Measurements from ENCODE around the gene ETHE1. TPM values are rescaled to one million over a fixed set of nuclear protein-coding genes. Genes with fewer than 3 reads are reported as not detected.
"Not testable (repeated sequence)": the region's sequence is repeated elsewhere in the genome, so short reads cannot be mapped to it uniquely, and the experiment has no call there.

ETHE1 gene
- total RNA-seq, 2 experiments from 2014 or later = 90.7 to 91.1 TPM

GRCh38 chr19:43532962-43533545 is 6.1 kb upstream of the ETHE1 start, which contains the start of gene ZNF575:
ZNF575 (plus strand) TSS chr19:43533188; CDS start chr19:43534423, 1,235 bp downstream.
- Mint-ChIP-seq H3K27me3 (no peaks in the 10 kb centered on the region), H3K36me3 (ENCODE audit: low read depth) (peaks cover 14% of the 10 kb centered on the region), H3K27ac (peak within 1 kb of the TSS; percentile 98), H3K4me3 (peak within 1 kb of the TSS; percentile 86), H3K9me3 (no peaks in the 10 kb centered on the region), H3K4me1 (peaks cover 26% of the 10 kb centered on the region)
- DNase-seq = peak; percentile 89
- ChIA-PET POLR2A (interaction anchor here (0.6 to 3.0 kb wide), 18 partner anchors 9 to 221 kb away, joined by 3 to 27 read pairs (median 4); partner anchors contain the start of genes IRGQ, PHLDB3, PINLYP and SMG9), CTCF (interaction anchor here (0.6 to 3.7 kb wide), 10 partner anchors 8 to 192 kb away, joined by 3 to 27 read pairs (median 5); partner anchors contain the start of gene PLAUR)

- Mint-ChIP-seq H3K27ac (peak overlapping the region; percentile 98), H3K36me3 (ENCODE audit: low read depth) (peaks cover 12% of the 10 kb centered on the region), H3K4me1 (peaks cover 30% of the 10 kb centered on the region), H3K4me3 (peak overlapping the region; percentile 86), H3K9me3 (no peaks in the 10 kb centered on the region), H3K27me3 (no peaks in the 10 kb centered on the region)
- ChIA-PET CTCF (interaction anchor here (1.0 to 3.7 kb wide), 9 partner anchors 8 to 137 kb away, joined by 3 to 27 read pairs (median 7); partner anchors contain the start of gene PLAUR), POLR2A (interaction anchor here (0.6 to 3.0 kb wide), 18 partner anchors 8 to 221 kb away, joined by 3 to 27 read pairs (median 4); partner anchors contain the start of genes IRGQ, PHLDB3, PINLYP and SMG9)
- DNase-seq = no peak
These were observed 5.6 kb upstream of the ETHE1 start for GRCh38 chr19:43532571-43532961.

GRCh38 chr19:43527860-43528622 is 1.0 kb upstream of the ETHE1 start:
- H3K27ac Mint-ChIP-seq = peak overlapping the region; percentile 64
- CTCF ChIA-PET = interaction anchor here (0.6 to 2.9 kb wide), 11 partner anchors 8 to 239 kb away, joined by 3 to 23 read pairs (median 4); no protein-coding TSS in a partner anchor
- H3K27me3 Mint-ChIP-seq = no peaks in the 10 kb centered on the region
- POLR2A ChIA-PET = interaction anchor here (0.9 to 2.3 kb wide), 5 partner anchors 23 to 89 kb away, joined by 3 to 10 read pairs (median 5); partner anchors contain the start of genes IRGQ, PHLDB3 and ZNF576
- H3K9me3 Mint-ChIP-seq = no peaks in the 10 kb centered on the region
- H3K4me3 Mint-ChIP-seq = peak overlapping the region; percentile 54
- H3K36me3 Mint-ChIP-seq (ENCODE audit: low read depth) = peaks cover 8% of the 10 kb centered on the region
- DNase-seq = no peak
- H3K4me1 Mint-ChIP-seq = peaks cover 34% of the 10 kb centered on the region

DNA sequence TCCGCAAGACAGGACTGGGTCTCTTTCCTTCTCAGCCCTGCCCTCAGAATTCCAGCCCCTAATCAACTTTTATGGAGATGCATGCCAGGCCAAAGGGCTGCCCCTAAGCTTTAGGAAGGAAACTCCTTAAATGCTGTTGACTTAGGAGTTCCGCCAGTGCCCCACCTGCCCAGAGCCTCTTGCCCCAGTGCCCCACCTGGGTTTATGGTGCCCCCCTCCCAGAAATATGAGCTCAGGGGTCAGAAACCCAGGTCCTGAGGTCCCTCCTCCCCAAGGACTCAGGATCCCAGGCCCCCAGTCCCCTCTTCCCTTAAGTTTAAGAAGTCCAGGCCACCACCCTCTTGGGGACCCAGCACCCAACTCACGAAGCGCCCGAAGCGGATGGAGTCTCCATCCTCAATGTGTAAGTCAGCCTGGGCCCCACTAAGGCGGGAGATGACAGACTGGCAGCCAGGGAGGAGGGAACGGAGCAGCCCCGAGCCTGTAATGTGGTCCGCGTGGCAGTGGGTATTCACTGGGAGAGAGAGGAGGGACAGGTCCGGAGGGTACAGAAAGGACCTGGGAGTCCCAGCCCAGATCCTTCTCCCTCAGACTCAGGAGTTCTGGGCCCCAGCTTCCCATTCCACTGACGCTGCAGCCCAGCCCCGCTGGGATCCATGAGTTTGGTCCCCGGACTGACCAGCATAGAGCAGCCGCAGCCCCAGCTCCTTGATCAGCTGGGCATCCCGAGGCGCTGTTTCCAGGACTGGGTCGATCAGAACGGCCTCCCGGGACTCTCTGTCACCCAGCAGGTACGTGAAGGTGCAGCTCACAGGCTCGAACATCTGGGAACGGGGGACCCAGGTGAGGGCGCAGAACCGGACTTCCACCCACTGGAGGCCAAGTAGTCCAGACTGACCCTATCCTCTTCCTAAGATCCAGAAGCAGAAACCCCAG is 897 bp downstream of the ETHE1 start:
- Mint-ChIP-seq H3K27me3 (no peaks in the 10 kb centered on the region), H3K4me3 (peak overlapping the region; percentile 94), H3K4me1 (peaks cover 24% of the 10 kb centered on the region), H3K9me3 (no peaks in the 10 kb centered on the region), H3K27ac (peak overlapping the region; percentile 79), H3K36me3 (ENCODE audit: low read depth) (peaks cover 12% of the 10 kb centered on the region)
- POLR2A ChIA-PET = interaction anchor here (0.9 to 4.0 kb wide), 5 partner anchors 20 to 87 kb away, joined by 3 to 23 read pairs (median 10); partner anchors contain the start of genes IRGQ, PINLYP, XRCC1 and ZNF576
- CTCF ChIA-PET = interaction anchor here (1.3 to 9.8 kb wide), 7 partner anchors 29 to 142 kb away, joined by 4 to 198 read pairs (median 18); no protein-coding TSS in a partner anchor
- peak; percentile 42 for DNase-seq

GRCh38 chr19:43524922-43525835 is 1.8 kb downstream of the ETHE1 start:
- DNase-seq = peak; percentile 46
- ChIA-PET POLR2A (interaction anchor here (0.9 to 4.0 kb wide), 11 partner anchors 8 to 98 kb away, joined by 3 to 23 read pairs (median 4); partner anchors contain the start of genes IRGQ, PHLDB3, PINLYP and XRCC1), CTCF (interaction anchor here (1.3 to 9.8 kb wide), 10 partner anchors 8 to 143 kb away, joined by 4 to 198 read pairs (median 9); partner anchors contain the start of gene ZNF575)
- no peaks in the 10 kb centered on the region for H3K27me3 Mint-ChIP-seq
- peak overlapping the region; percentile 94 for H3K4me3 Mint-ChIP-seq
- peaks cover 14% of the 10 kb centered on the region for H3K36me3 Mint-ChIP-seq (ENCODE audit: low read depth)
- H3K9me3 Mint-ChIP-seq = no peaks in the 10 kb centered on the region
- H3K4me1 Mint-ChIP-seq = peaks cover 24% of the 10 kb centered on the region
- peak overlapping the region; percentile 79 for H3K27ac Mint-ChIP-seq

- not testable (repeated sequence) for H3K27me3 Mint-ChIP-seq, H3K9me3 Mint-ChIP-seq, H3K4me3 Mint-ChIP-seq, H3K27ac Mint-ChIP-seq, DNase-seq
- ChIA-PET POLR2A (interaction anchor here (1.8 to 4.0 kb wide), 2 partner anchors 19 to 85 kb away, joined by 9 to 23 read pairs; partner anchors contain the start of gene PHLDB3), CTCF (interaction anchor here (3.2 to 9.8 kb wide), 3 partner anchors 31 to 93 kb away, joined by 18 to 198 read pairs (median 33); no protein-coding TSS in a partner anchor)
- Mint-ChIP-seq H3K4me1 (peaks cover 29% of the 10 kb centered on the region), H3K36me3 (ENCODE audit: low read depth) (peaks cover 18% of the 10 kb centered on the region)
These were observed 3.3 kb downstream of the ETHE1 start for GRCh38 chr19:43523696-43524095.

DNA sequence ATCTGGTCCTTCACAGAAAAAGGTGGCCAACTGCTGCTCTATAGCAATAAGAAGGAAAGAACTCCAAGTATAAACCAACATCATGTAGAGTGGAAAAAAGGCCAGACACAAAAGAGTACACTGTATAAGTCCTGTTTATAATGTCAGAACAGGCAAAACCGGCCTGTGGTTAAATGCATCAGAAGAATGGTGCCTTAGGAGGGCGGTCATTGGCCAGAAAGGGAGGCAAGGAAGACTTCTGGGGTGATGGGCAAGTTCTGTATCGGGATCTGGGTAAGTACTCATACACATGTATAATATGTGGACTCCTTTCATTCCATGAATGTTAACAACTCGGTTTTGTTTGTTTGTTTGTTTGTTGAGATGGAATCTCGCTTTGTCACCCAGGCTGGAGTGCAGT is 4.1 kb downstream of the ETHE1 start:
- H3K27me3 Mint-ChIP-seq = no peaks in the 10 kb centered on the region
- DNase-seq = no peak
- POLR2A ChIA-PET = no interaction called here
- H3K27ac Mint-ChIP-seq = no peak overlapping the region
- CTCF ChIA-PET = interaction anchor here (1.1 to 9.8 kb wide), 3 partner anchors 74 to 92 kb away, joined by 4 to 198 read pairs (median 4); no protein-coding TSS in a partner anchor
- peaks cover 27% of the 10 kb centered on the region for H3K4me1 Mint-ChIP-seq
- H3K4me3 Mint-ChIP-seq = no peak overlapping the region
- peaks cover 18% of the 10 kb centered on the region for H3K36me3 Mint-ChIP-seq (ENCODE audit: low read depth)
- H3K9me3 Mint-ChIP-seq = no peaks in the 10 kb centered on the region

DNA sequence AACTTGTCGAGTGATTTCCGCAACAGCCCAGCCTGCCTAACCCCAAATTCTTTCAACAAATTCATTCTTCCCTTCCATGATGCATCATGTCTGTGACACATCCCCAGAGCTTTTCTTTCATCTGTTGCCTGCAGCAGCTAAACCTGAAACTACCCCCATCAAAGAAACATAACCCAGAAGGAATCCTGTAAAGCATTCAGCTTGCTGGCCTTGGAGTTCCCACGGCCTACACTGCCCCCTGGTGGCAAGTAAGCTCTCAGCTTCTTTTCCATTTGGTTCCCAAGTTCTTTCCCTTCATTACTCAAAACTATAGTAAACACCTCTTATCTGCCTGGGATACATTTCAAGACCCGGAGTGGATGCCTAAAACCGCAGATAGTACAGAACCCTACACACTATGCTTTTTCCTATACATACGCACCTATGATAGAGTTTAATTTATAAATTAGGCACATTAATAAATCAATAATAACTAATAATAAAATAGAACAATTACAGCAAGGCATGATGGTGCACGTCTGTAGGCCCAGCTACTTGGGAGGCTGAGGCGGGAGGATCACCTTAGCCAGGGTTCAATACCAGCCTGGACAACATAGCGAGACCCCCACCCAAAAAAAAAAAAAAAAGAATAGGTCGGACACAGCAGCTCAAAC is 7.4 kb downstream of the ETHE1 start:
- H3K27ac Mint-ChIP-seq = no peak overlapping the region
- POLR2A ChIA-PET = interaction anchor here (0.6 to 2.0 kb wide), 4 partner anchors 13 to 87 kb away, joined by 3 to 15 read pairs (median 6); partner anchors contain the start of gene ZNF575
- H3K27me3 Mint-ChIP-seq = no peaks in the 10 kb centered on the region
- peak; percentile 80 for DNase-seq
- H3K36me3 Mint-ChIP-seq (ENCODE audit: low read depth) = peaks cover 25% of the 10 kb centered on the region
- CTCF ChIA-PET = interaction anchor here (0.7 to 9.8 kb wide), 26 partner anchors 9 to 1856 kb away, joined by 3 to 198 read pairs (median 6); partner anchors contain the start of genes PHLDB3 and ZNF575
- no peaks in the 10 kb centered on the region for H3K9me3 Mint-ChIP-seq
- H3K4me3 Mint-ChIP-seq = no peak overlapping the region
- H3K4me1 Mint-ChIP-seq = peaks cover 19% of the 10 kb centered on the region

- peaks cover 30% of the 10 kb centered on the region for H3K36me3 Mint-ChIP-seq (ENCODE audit: low read depth)
- H3K27ac Mint-ChIP-seq = no peak overlapping the region
These were observed 8.9 kb downstream of the ETHE1 start for GRCh38 chr19:43518051-43518450.

GRCh38 chr19:43512399-43512798 is 14.6 kb downstream of the ETHE1 start:
- H3K4me1 Mint-ChIP-seq, DNase-seq, H3K4me3 Mint-ChIP-seq, POLR2A ChIA-PET, H3K9me3 Mint-ChIP-seq, H3K27ac Mint-ChIP-seq, H3K27me3 Mint-ChIP-seq: not testable (repeated sequence)
- CTCF ChIA-PET = interaction anchor here (0.8 kb wide), 1 partner anchor 8 kb away, joined by 3 read pairs; no protein-coding TSS in a partner anchor
- H3K36me3 Mint-ChIP-seq (ENCODE audit: low read depth) = peaks cover 60% of the 10 kb centered on the region

More at GRCh38 chr19:43518051-43518450, 8.9 kb downstream of the ETHE1 start:
- H3K4me1 Mint-ChIP-seq = peaks cover 14% of the 10 kb centered on the region
- no peaks in the 10 kb centered on the region for H3K9me3 Mint-ChIP-seq
- ChIA-PET CTCF (interaction anchor here (0.6 to 9.8 kb wide), 12 partner anchors 10 to 1249 kb away, joined by 3 to 198 read pairs (median 14); partner anchors contain the start of genes CIC and PHLDB3), POLR2A (interaction anchor here (1.7 kb wide), 1 partner anchor 14 kb away, joined by 5 read pairs; the partner anchor contains the start of gene PHLDB3)
- no peak overlapping the region for H3K4me3 Mint-ChIP-seq
- no peaks in the 10 kb centered on the region for H3K27me3 Mint-ChIP-seq
- no peak for DNase-seq

Data from activated CD4-positive, alpha-beta memory T cell treated with anti-CD3 and anti-CD28 coated beads, Interleukin-2, amount 10 ng/mL, durations not matched to agents 7 days and 5 days (primary cell).